Measurements from ENCODE around the gene ANKRD22. TPM values are rescaled to one million over a fixed set of nuclear protein-coding genes. Genes with fewer than 3 reads are reported as not detected.

ANKRD22 gene
- 0.12 TPM in 1 of 2 replicates, not detected in the other for total RNA-seq

DNA sequence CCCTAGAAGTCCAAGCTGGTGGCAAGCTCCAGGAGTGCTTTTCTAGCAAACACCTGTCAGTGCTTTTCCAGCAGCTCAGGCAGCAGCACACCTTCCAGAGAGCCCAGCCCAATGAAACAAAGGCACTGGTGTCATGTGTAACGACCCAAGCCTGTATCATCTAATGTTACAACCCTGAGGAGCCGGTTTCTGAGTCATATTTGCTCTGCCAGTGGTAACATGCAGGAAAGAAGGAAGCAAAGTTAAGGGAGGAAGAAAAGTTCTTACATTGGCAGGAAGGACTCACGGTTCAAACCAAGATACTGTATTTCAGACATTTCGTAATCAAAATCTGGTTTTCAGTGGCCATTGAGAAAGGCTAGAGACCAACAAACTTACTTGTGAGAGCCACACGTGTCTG is at the start of gene ANKRD22:
TSS of gene ANKRD22 (minus strand) at position 139 of the 400 bp plus-strand sequence. CDS start 237 bp downstream, outside the sequence.
- H3K9me3 Mint-ChIP-seq = peaks cover under 1% of the 10 kb centered on the region
- H3K4me1 Mint-ChIP-seq = peaks cover 25% of the 10 kb centered on the region
- intact Hi-C loops (cut with micrococcal nuclease) = no loop called here
- peaks cover 3% of the 10 kb centered on the region for H3K27me3 Mint-ChIP-seq
- H3K27ac Mint-ChIP-seq = no peak within 1 kb of the TSS
- DNase-seq = no peak
- no peaks in the 10 kb centered on the region for H3K36me3 Mint-ChIP-seq (ENCODE audit: low read depth)
- H3K4me3 Mint-ChIP-seq = no peak within 1 kb of the TSS

GRCh38 chr10:88899886-88900285 is 48.2 kb upstream of the ANKRD22 start:
- Mint-ChIP-seq H3K27ac (peak overlapping the region; percentile 73), H3K4me3 (no peak overlapping the region), H3K4me1 (peaks cover 56% of the 10 kb centered on the region), H3K36me3 (ENCODE audit: low read depth) (peaks cover 67% of the 10 kb centered on the region), H3K27me3 (no peaks in the 10 kb centered on the region), H3K9me3 (no peaks in the 10 kb centered on the region)
- intact Hi-C loops (cut with micrococcal nuclease) = loop anchor here (2.0 kb wide), 3 partner anchors 33 to 103 kb away; partner anchors contain the start of gene FAS
- no peak for DNase-seq

DNA sequence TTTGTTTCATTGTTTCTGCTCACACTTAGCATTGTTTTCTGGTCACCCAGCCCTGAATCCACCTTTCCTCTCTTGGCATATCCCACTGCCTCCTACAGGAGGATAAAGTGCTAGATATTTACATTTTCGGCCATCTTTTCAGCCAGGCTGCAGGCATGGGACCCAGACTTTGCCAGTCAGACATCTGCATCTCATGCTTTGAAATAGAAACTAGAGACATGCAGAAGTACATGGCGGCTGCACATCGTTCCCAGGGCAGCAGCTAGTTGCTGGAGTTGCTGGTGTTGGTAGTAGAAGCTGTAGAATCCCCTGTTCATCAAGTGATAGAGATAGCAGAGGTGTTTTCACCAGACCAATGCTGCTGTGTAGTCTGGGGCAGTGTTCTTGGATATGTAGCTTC is 47.1 kb upstream of the ANKRD22 start:
- no peaks in the 10 kb centered on the region for H3K27me3 Mint-ChIP-seq
- H3K9me3 Mint-ChIP-seq = no peaks in the 10 kb centered on the region
- H3K27ac Mint-ChIP-seq = peak overlapping the region; percentile 62
- intact Hi-C loops (cut with micrococcal nuclease) = no loop called here
- H3K4me1 Mint-ChIP-seq = peaks cover 59% of the 10 kb centered on the region
- peaks cover 66% of the 10 kb centered on the region for H3K36me3 Mint-ChIP-seq (ENCODE audit: low read depth)
- no peak for DNase-seq
- no peak overlapping the region for H3K4me3 Mint-ChIP-seq

- H3K4me3 Mint-ChIP-seq = peak overlapping the region; percentile 62
- peaks cover 57% of the 10 kb centered on the region for H3K36me3 Mint-ChIP-seq (ENCODE audit: low read depth)
- H3K27ac Mint-ChIP-seq = peak overlapping the region; percentile 90
- H3K27me3 Mint-ChIP-seq = no peaks in the 10 kb centered on the region
- intact Hi-C loops (cut with micrococcal nuclease) = loop anchor here (1.0 kb wide), 3 partner anchors 11 to 38 kb away; partner anchors contain the start of gene STAMBPL1
- no peaks in the 10 kb centered on the region for H3K9me3 Mint-ChIP-seq
- H3K4me1 Mint-ChIP-seq = peaks cover 62% of the 10 kb centered on the region
- no peak for DNase-seq
Observed at GRCh38 chr10:88896994-88897853, 45.6 kb upstream of the ANKRD22 start.

- H3K9me3 Mint-ChIP-seq = no peaks in the 10 kb centered on the region
- H3K27me3 Mint-ChIP-seq = no peaks in the 10 kb centered on the region
- intact Hi-C loops (cut with micrococcal nuclease) = no loop called here
- H3K27ac Mint-ChIP-seq = peak overlapping the region; percentile 90
- H3K4me3 Mint-ChIP-seq = peak overlapping the region; percentile 62
- H3K36me3 Mint-ChIP-seq (ENCODE audit: low read depth) = peaks cover 53% of the 10 kb centered on the region
- no peak for DNase-seq
- peaks cover 59% of the 10 kb centered on the region for H3K4me1 Mint-ChIP-seq
Observed at GRCh38 chr10:88896372-88896993, 44.8 kb upstream of the ANKRD22 start.

DNA sequence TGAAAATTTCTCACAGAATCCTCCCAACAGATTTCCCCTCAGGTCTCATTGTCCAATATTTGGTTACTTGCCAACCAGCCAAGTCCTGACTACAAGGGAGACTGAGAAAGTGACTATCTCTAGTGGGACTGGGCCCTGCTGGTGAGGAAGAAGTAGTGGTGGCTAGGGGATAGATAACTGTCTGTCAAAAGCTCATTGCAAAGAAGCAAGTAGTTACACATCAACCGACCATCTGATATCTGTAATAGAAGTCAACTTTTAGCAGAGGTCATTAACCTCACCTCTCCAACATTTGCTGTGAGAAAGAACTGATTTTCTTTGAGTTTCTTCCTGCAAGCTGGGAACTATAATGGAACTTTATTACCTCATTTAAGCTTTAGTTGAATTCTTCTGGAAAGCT is 43.6 kb upstream of the ANKRD22 start:
- Mint-ChIP-seq H3K27me3 (no peaks in the 10 kb centered on the region), H3K4me3 (no peak overlapping the region), H3K4me1 (peaks cover 55% of the 10 kb centered on the region), H3K27ac (no peak overlapping the region), H3K9me3 (no peaks in the 10 kb centered on the region), H3K36me3 (ENCODE audit: low read depth) (peaks cover 47% of the 10 kb centered on the region)
- intact Hi-C loops (cut with micrococcal nuclease) = no loop called here
- DNase-seq = no peak

GRCh38 chr10:88893611-88894010 is 42.0 kb upstream of the ANKRD22 start:
- DNase-seq = no peak
- Mint-ChIP-seq H3K27ac (no peak overlapping the region), H3K4me1 (peaks cover 52% of the 10 kb centered on the region), H3K27me3 (no peaks in the 10 kb centered on the region), H3K4me3 (no peak overlapping the region), H3K9me3 (no peaks in the 10 kb centered on the region), H3K36me3 (ENCODE audit: low read depth) (peaks cover 42% of the 10 kb centered on the region)
- intact Hi-C loops (cut with micrococcal nuclease) = no loop called here

GRCh38 chr10:88892222-88892967 is 40.8 kb upstream of the ANKRD22 start:
- H3K4me1 Mint-ChIP-seq = peaks cover 52% of the 10 kb centered on the region
- H3K27me3 Mint-ChIP-seq = no peaks in the 10 kb centered on the region
- H3K36me3 Mint-ChIP-seq (ENCODE audit: low read depth) = peaks cover 37% of the 10 kb centered on the region
- no peak overlapping the region for H3K4me3 Mint-ChIP-seq
- H3K9me3 Mint-ChIP-seq = no peaks in the 10 kb centered on the region
- no peak for DNase-seq
- intact Hi-C loops (cut with micrococcal nuclease) = no loop called here
- H3K27ac Mint-ChIP-seq = peak overlapping the region; percentile 2

DNA sequence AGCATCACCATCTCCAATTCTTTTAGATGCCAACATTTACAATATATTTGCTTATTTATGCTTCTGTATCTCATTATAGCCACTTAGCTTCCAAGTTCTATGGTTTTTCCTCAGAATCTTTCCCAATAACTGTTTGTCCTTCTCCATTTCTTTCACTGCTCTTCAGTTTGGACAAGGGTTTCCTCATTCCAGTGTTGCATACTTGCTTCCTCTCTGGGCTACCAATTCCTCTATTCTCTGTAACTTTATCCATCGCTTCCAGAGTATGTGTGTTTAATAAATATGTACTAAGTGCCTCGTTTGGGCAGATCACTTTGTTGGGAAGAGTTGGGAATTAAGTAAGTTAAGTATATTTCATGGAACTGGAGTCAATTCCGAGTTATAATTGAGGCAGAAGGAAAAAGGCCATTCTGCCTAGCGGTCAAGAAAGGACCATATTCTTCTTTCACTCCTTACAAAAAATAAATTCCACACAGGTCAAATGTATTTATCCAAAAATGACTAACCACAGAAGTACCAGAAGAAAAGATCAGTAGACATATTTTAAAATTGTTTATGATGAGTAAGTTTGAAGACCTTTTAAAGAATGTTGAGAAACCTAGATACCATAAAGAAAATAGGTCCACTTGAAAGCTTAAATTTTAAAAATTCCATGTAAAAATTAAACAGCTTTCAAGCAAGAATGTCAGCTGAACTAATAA is 39.2 kb upstream of the ANKRD22 start:
- peaks cover 31% of the 10 kb centered on the region for H3K36me3 Mint-ChIP-seq (ENCODE audit: low read depth)
- no peak overlapping the region for H3K27ac Mint-ChIP-seq
- intact Hi-C loops (cut with micrococcal nuclease) = no loop called here
- H3K27me3 Mint-ChIP-seq = no peaks in the 10 kb centered on the region
- no peak overlapping the region for H3K4me3 Mint-ChIP-seq
- H3K9me3 Mint-ChIP-seq = no peaks in the 10 kb centered on the region
- H3K4me1 Mint-ChIP-seq = peaks cover 48% of the 10 kb centered on the region
- no peak for DNase-seq

DNA sequence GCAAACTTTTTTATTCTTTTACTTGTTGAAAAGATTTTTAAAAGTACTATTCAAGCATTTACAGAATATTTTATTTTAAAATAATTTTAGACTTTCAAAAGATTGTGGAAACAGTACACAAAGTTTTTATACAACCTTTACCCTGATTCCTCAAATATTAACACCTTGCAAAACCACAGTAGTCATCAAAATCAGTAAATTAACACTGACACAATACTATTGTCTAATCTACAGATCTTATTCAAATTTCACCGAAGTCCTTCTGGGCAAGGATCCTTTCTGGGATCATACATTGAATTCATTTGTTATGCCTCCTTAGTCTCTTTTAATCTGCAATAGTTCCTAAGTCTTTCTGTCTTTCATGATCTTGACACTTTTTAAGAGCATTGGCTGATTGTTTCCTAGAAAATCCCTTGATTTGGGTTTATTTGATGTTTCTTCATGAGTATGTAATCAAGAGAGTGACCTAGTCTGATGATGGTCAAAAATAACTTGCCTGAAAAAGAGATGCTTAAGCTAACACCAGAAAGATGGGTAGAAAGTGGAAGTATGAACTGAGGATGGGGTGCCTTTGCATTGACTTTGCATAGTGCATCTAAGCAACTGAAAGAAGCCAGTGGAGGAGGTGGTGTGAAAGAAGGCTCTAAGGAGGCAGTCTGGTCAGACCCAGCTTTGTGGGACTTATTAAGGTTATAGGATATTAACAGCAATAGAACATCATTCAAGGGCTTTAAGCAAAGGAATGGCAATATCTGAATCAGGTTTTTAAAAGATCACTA is 38.1 kb upstream of the ANKRD22 start:
- no peaks in the 10 kb centered on the region for H3K27me3 Mint-ChIP-seq
- intact Hi-C loops (cut with micrococcal nuclease) = no loop called here
- peak overlapping the region; percentile 1 for H3K4me3 Mint-ChIP-seq
- peaks cover 26% of the 10 kb centered on the region for H3K36me3 Mint-ChIP-seq (ENCODE audit: low read depth)
- DNase-seq = no peak
- no peak overlapping the region for H3K27ac Mint-ChIP-seq
- no peaks in the 10 kb centered on the region for H3K9me3 Mint-ChIP-seq
- peaks cover 51% of the 10 kb centered on the region for H3K4me1 Mint-ChIP-seq

DNA sequence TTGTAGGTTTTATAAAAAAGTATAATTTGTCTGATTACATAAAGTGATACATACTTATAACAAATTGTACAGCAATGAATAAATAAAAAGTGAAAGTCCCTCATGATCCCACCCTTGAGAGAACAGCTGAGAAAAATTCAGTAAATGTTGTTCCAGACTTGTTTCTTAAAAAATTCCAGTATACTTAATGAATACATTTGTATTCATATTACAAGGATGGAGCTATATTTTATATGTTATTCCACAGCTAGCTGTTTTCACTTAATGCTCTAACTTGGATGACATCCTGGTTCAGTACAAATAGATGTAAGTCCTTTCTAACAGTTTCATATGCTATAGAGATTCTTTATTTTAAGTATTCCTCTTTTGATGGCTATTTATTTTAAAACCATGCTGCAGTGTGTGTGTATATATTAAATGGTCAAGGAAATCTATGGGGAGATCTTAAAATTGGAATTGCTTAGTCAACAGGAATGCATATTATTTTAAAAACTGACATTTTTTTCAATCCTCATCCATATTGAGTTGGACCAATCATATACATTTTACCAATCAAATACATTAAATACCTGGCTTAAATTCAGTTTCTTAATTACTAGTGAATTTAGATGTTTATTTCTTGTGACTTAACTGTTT is 37.3 kb upstream of the ANKRD22 start:
- Mint-ChIP-seq H3K9me3 (no peaks in the 10 kb centered on the region), H3K4me3 (no peak overlapping the region), H3K27ac (no peak overlapping the region), H3K36me3 (ENCODE audit: low read depth) (peaks cover 23% of the 10 kb centered on the region), H3K4me1 (peaks cover 55% of the 10 kb centered on the region), H3K27me3 (no peaks in the 10 kb centered on the region)
- DNase-seq = no peak
- intact Hi-C loops (cut with micrococcal nuclease) = no loop called here

DNA sequence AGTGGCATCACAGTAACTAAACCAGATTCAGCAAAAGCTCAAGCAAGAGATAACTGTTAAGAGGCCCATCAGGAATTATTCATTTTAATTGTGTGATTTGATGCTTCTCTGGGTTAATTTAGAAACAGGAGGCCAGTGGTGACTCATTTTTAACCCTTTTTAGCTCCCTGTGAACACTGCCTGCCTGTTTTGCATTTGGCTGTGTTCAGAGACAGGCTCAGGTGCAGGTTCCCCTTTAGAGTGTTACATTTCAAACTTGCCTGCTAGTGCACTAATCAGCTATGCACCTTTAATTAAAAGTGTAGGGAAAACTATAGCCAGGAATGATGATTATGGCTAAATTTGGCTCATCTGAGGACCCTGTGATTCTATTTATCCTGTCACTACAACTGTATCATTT is 34.9 kb upstream of the ANKRD22 start:
- DNase-seq = no peak
- Mint-ChIP-seq H3K4me1 (peaks cover 65% of the 10 kb centered on the region), H3K9me3 (no peaks in the 10 kb centered on the region), H3K27ac (no peak overlapping the region), H3K36me3 (ENCODE audit: low read depth) (peaks cover 33% of the 10 kb centered on the region), H3K27me3 (no peaks in the 10 kb centered on the region), H3K4me3 (no peak overlapping the region)
- intact Hi-C loops (cut with micrococcal nuclease) = loop anchor here (1.0 kb wide), 1 partner anchor 11 kb away; no protein-coding TSS in a partner anchor
